ENCODE data around the gene ABCB9.

The ABCB9 gene

GRCh38 chr12:122965321-122965751 lies 927 bp downstream of the ABCB9 start:
- H3K27ac ChIP-seq, result peak overlapping the region; percentile 76
- no peak for TF ChIP-seq CTCF (conservative IDR thresholded peaks at IDR 0.05)
- TF ChIP-seq ZFX (IDR thresholded peaks at IDR 0.05), result no peak

GRCh38 chr12:122964439-122965257 lies 1.6 kb downstream of the ABCB9 start:
- H3K27ac ChIP-seq, result peak overlapping the region; percentile 2; the same call in 1 of the 2 replicates
- TF ChIP-seq CTCF (conservative IDR thresholded peaks at IDR 0.05), result no peak
- TF ChIP-seq ZFX (IDR thresholded peaks at IDR 0.05), result no peak

- peak overlapping the region; percentile 2 for H3K27ac ChIP-seq
Observed at GRCh38 chr12:122963941-122964265, 2.4 kb downstream of the ABCB9 start.

GRCh38 chr12:122961531-122962329 lies 4.5 kb downstream of the ABCB9 start:
- TF ChIP-seq ZFX (IDR thresholded peaks at IDR 0.05) (no peak), CTCF (conservative IDR thresholded peaks at IDR 0.05) (no peak)
- H3K27ac ChIP-seq, result peak overlapping the region; percentile 68

More at GRCh38 chr12:122963941-122964265, 2.4 kb downstream of the ABCB9 start:
- no peak for TF ChIP-seq CTCF (conservative IDR thresholded peaks at IDR 0.05)
- no peak for TF ChIP-seq ZFX (IDR thresholded peaks at IDR 0.05)

GRCh38 chr12:122960193-122960569 lies 6.1 kb downstream of the ABCB9 start:
- H3K27ac ChIP-seq, result no peak overlapping the region
- TF ChIP-seq ZFX (IDR thresholded peaks at IDR 0.05) (no peak), CTCF (conservative IDR thresholded peaks at IDR 0.05) (no peak)

GRCh38 chr12:122959566-122960192 lies 6.6 kb downstream of the ABCB9 start:
- no peak overlapping the region for H3K27ac ChIP-seq
- TF ChIP-seq CTCF (conservative IDR thresholded peaks at IDR 0.05) (no peak), ZFX (IDR thresholded peaks at IDR 0.05) (no peak)

All from C4-2B (cell line).